Activated naive CD8-positive, alpha-beta T cell treated with anti-CD3 and anti-CD28 coated beads, Interleukin-2, amount 10 ng/mL, durations not matched to agents 7 days and 5 days (primary cell): ENCODE measurements around the gene DEFB110. TPM values are rescaled to one million over a fixed set of nuclear protein-coding genes. Genes with fewer than 3 reads are reported as not detected.

Source experiments
- ATAC-seq: fragments of 150-1000 bp; cut with Tn5 transposase; one replicate; pipeline ENCODE4 v1.10.0; 2021; ENCODE audit warnings: low read depth, moderate library complexity
- POLR2A ChIA-PET: fragments of 350-600 bp; sonication (Branson Sonifier 250); formaldehyde crosslinking; loops from one replicate; lab custom pipeline; 2021; ENCODE audit warnings: antibody characterized with exemption; lab: Charles Lee
- DNase-seq: peaks from one replicate; pipeline ENCODE4 v3.0.0; 2021
- H3K27ac Mint-ChIP-seq: one replicate; pipeline ENCODE4 v1.8.0; 2022; ENCODE audit warnings: mild to moderate bottlenecking, mixed read lengths
- H3K27me3 Mint-ChIP-seq: one replicate; pipeline ENCODE4 v1.8.0; 2022; ENCODE audit warnings: mild to moderate bottlenecking, moderate library complexity, mixed read lengths
- H3K36me3 Mint-ChIP-seq: one replicate; pipeline ENCODE4 v1.8.0; 2021; ENCODE audit warnings: mild to moderate bottlenecking, mixed read lengths
- H3K4me1 Mint-ChIP-seq: one replicate; pipeline ENCODE4 v1.8.0; 2021; ENCODE audit warnings: mixed read lengths
- H3K4me3 Mint-ChIP-seq: one replicate; pipeline ENCODE4 v1.8.0; 2022; ENCODE audit warnings: mild to moderate bottlenecking, moderate library complexity, mixed read lengths
- H3K9me3 Mint-ChIP-seq: one replicate; pipeline ENCODE4 v1.8.0; 2021; ENCODE audit warnings: mixed read lengths
- total RNA-seq, 2 experiments: library from RNA; stranded (reverse); gene quantifications; one replicate each; pipeline ENCODE4 v1.2.3, GENCODE V29; 2021

DEFB110 gene
- total RNA-seq, 2 experiments from 2014 or later: not detected

DNA sequence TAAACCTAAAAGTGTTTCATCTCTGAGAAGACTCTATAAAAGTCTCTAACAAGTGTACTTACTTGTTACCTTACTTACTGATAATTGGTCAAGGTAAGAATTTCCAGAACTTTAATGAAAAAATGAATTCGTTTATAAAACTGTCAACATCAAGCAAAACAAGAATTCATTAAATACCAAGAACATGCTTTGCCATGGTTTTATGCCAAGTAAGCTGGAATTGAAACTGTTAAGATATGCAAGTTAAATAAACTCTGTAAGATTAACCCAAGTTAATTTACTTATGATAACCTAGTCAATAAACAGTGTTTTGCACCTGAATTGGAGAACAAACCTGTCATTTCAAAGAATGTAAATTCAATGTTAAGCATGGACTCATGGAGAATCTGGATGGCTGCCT, 35.2 kb downstream of the DEFB110 start:
- no peaks in the 10 kb centered on the region for H3K27me3 Mint-ChIP-seq
- no peaks in the 10 kb centered on the region for H3K36me3 Mint-ChIP-seq
- H3K4me3 Mint-ChIP-seq: no peak overlapping the region
- H3K4me1 Mint-ChIP-seq: no peaks in the 10 kb centered on the region
- H3K27ac Mint-ChIP-seq: no peak overlapping the region
- POLR2A ChIA-PET: no interaction called here
- no peak for DNase-seq
- H3K9me3 Mint-ChIP-seq: no peaks in the 10 kb centered on the region
- no peak for ATAC-seq

DNA sequence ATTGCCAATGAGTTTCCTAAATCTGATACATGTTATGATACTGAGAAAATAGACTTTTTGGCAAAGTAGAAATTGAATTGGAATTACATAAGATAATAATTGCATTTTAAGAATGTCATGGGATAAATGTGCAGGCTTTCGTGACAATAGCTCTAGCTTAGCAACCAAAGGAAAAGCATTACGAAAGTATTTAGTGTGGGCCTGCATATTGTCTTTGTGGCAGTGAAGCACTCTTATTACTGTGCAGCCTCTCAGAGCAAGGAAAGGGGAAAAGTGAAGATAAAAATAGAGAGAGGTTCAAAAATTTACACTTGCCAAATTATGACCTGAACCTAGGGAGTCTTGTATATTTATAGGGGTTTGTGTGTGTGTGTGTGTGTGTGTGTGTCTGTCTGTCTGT, 39.7 kb downstream of the DEFB110 start:
- POLR2A ChIA-PET: no interaction called here

DNA sequence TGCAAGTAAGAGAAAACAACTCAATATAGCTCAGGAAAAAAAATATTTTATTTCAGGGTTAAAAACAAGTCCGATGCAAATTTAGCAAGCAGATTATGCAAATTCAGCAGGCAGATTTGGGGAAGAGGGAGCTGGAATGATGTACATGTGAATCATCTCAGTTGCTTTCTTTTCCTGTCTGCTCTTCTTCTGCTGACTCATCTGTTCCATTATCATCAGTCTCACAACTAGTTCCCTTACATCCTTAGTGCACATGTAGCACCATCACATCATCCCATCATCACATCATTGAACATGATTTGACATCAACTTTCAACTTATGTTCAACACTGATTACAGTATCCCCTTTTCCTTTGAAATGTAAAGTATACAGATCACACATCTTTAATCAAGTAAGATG, 40.9 kb downstream of the DEFB110 start:
- DNase-seq: no peak

More for the DNA sequence above, 39.7 kb downstream of the DEFB110 start:
- ATAC-seq: no peak
- Mint-ChIP-seq H3K9me3 (no peaks in the 10 kb centered on the region), H3K4me3 (no peak overlapping the region), H3K27ac (no peak overlapping the region), H3K4me1 (peaks cover 3% of the 10 kb centered on the region), H3K27me3 (no peaks in the 10 kb centered on the region), H3K36me3 (no peaks in the 10 kb centered on the region)
- no peak for DNase-seq

DNA sequence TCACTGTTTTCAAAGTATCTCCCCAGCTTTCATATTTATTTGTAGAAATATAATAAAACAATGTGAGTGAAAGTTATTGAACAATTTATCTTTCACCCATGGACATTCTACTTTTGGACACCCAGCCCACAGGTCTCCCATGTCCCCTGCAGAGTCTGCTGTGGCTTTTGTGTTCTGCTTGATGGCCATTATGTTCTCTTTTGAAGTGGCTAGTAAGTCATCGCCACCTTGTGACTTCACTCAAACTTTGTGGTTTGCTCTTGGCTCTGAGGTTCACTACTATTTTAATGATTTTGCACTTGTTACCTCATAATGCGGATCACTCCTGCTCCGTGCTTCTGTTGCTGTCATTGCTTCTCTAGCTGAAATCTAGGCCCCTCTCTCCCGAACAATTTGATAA, 42.2 kb downstream of the DEFB110 start:
- H3K36me3 Mint-ChIP-seq: no peaks in the 10 kb centered on the region
- peaks cover 3% of the 10 kb centered on the region for H3K4me1 Mint-ChIP-seq
- H3K4me3 Mint-ChIP-seq: no peak overlapping the region
- POLR2A ChIA-PET: interaction anchor here (0.6 kb wide), 1 partner anchor 18 kb away, joined by 4 read pairs; no protein-coding TSS in a partner anchor
- H3K27ac Mint-ChIP-seq: no peak overlapping the region
- no peaks in the 10 kb centered on the region for H3K9me3 Mint-ChIP-seq
- no peaks in the 10 kb centered on the region for H3K27me3 Mint-ChIP-seq
- DNase-seq: no peak
- no peak for ATAC-seq

More for the DNA sequence above, 40.9 kb downstream of the DEFB110 start:
- Mint-ChIP-seq H3K4me3 (no peak overlapping the region), H3K27ac (no peak overlapping the region), H3K36me3 (no peaks in the 10 kb centered on the region), H3K9me3 (no peaks in the 10 kb centered on the region), H3K27me3 (no peaks in the 10 kb centered on the region), H3K4me1 (peaks cover 3% of the 10 kb centered on the region)
- POLR2A ChIA-PET: no interaction called here
- ATAC-seq: no peak

DNA sequence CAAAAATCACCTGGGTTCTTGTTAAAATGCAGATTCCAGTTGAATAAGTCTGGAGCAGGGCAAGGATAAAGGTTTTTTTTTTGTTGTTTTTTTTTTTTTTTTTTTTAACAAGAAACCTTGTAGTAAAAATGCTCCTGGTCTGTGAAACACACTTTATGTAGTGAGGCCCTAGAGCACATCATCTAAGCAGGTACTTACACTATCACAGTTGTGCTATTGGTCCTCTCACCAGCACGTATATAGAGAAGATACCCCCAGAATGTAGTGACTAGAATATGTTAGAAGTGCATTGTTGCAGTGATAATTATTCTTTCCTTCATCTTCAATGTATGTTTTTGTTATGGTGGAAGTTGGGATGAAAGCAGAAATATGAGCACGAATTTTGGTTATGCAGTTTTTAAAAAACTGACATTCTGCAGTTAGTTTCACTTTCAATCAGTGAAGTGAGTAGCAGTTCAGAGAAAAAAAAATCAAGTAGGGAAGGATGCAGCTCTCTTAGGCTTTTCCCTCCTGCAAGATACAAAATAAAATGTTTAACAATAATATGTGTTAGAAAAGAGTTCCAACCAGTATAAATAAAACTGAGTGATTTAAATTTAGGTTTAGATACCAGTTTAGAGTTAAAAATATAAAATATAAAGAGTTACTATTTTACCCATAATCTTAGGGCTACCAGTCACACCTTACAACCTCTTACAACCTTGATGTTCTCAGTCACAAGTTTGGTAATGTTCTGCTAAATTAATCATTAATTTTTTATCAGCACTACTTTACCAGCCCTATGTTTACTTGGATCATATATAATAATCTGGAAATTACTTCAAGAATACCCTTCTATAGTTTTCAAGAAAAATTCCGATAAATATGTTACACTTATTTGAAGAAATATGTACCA, 43.2 kb downstream of the DEFB110 start:
- Mint-ChIP-seq H3K27ac (no peak overlapping the region), H3K4me3 (peak overlapping the region; percentile 69), H3K4me1 (peaks cover 3% of the 10 kb centered on the region), H3K36me3 (no peaks in the 10 kb centered on the region), H3K27me3 (no peaks in the 10 kb centered on the region), H3K9me3 (no peaks in the 10 kb centered on the region)
- DNase-seq: no peak
- POLR2A ChIA-PET: no interaction called here
- ATAC-seq: no peak

DNA sequence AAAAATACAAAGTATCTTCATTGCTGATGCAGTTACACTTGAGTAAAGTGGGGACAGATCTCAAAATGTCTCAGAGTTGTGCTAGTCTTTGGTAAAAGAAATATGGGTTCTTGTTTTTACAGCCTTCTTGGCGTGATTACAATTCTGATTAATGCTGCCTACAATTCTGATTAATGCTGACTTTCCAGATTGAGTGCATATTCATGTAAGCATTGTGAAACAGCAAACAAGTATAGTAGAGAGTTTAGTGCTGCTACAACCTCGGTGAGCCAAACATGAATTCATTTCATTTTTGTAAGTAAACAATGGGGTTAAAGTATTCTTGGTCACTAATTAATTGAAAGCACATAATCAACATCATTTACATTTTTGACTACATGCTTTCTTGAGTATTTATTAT, 52.2 kb downstream of the DEFB110 start, which contains the start of gene DEFB113:
Gene DEFB113 (minus strand): TSS at position 21 of the 400 bp plus-strand sequence. CDS start 0 bp downstream, at position 21.
- Mint-ChIP-seq H3K27me3 (no peaks in the 10 kb centered on the region), H3K4me3 (no peak within 1 kb of the TSS), H3K9me3 (no peaks in the 10 kb centered on the region), H3K4me1 (no peaks in the 10 kb centered on the region), H3K27ac (no peak within 1 kb of the TSS), H3K36me3 (no peaks in the 10 kb centered on the region)
- ATAC-seq (no peak), DNase-seq (no peak)
- POLR2A ChIA-PET: no interaction called here

Other genes with a start within 250 kb of the DEFB110 start
- not detected for gene PGK2, start 234.7 kb downstream of the DEFB110 start, total RNA-seq
- not detected for gene CRISP1, start 155.5 kb downstream of the DEFB110 start, total RNA-seq
- gene DEFB114, start 57.8 kb downstream of the DEFB110 start, total RNA-seq: not detected
- not detected for gene DEFB113, start 52.4 kb downstream of the DEFB110 start, total RNA-seq
- gene DEFB112, start 27.9 kb upstream of the DEFB110 start, total RNA-seq: not detected